IMR-90 (cell line): Measurements from ENCODE around the gene INPP5B. TPM values are rescaled to one million over a fixed set of nuclear protein-coding genes. Genes with fewer than 3 reads are reported as not detected.

ENCODE experiments used
- ATAC-seq: fragments of 200-7000 bp; cut with Tn5 transposase; 2 replicates; pipeline ENCODE4 v1.9.1; 2020; ENCODE audit warnings: low read depth, mild to moderate bottlenecking, moderate library complexity
- BruUV-seq: library from RNA; stranded (reverse); fragments of 400-500 nt; replicated peaks from 2 replicates; lab custom pipeline; 2021; lab: Mats Ljungman, UMichigan
- CTCF ChIA-PET: fragments of 300-600 bp; formaldehyde crosslinking; extraction: SDS; loops from one replicate; lab custom pipeline; 2021; ENCODE audit warnings: antibody characterized with exemption; lab: Yijun Ruan, JAX
- POLR2A ChIA-PET: fragments of 300-600 bp; sonication (Branson Sonifier 250); formaldehyde crosslinking; loops from one replicate; lab custom pipeline; 2022; ENCODE audit warnings: antibody characterized with exemption; ENCODE audit not compliant: unreplicated experiment; lab: Charles Lee
- DNase-seq: peaks from one replicate; pipeline ENCODE4 v3.0.0; 2013
- H2AFZ ChIP-seq: replicated peaks from 2 replicates; pipeline ENCODE3; 2013; ENCODE audit warnings: low read length, mild to moderate bottlenecking; ENCODE audit not compliant: poor library complexity
- H2AK5ac ChIP-seq: 2 replicates; pipeline ENCODE4 v1.6.1; 2013; ENCODE audit warnings: low read depth, low read length, inconsistent platforms
- H2AK9ac ChIP-seq: replicated peaks from 2 replicates; pipeline ENCODE3; 2013; ENCODE audit warnings: mild to moderate bottlenecking, low read depth, low read length, moderate library complexity; ENCODE audit not compliant: poor library complexity
- H2BK120ac ChIP-seq: 2 replicates; pipeline ENCODE4 v1.6.1; 2013; ENCODE audit warnings: low read depth, low read length, inconsistent platforms
- H2BK15ac ChIP-seq: 3 replicates; pipeline ENCODE4 v1.6.1; 2013; ENCODE audit warnings: low read depth, low read length, inconsistent platforms
- H2BK20ac ChIP-seq: 2 replicates; pipeline ENCODE4 v1.6.1; 2013; ENCODE audit warnings: low read depth, mild to moderate bottlenecking, inconsistent platforms, low read length, moderate library complexity
- H2BK5ac ChIP-seq: 2 replicates; pipeline ENCODE4 v1.6.1; 2013; ENCODE audit warnings: mild to moderate bottlenecking, low read depth, low read length, inconsistent platforms; ENCODE audit not compliant: poor library complexity, severe bottlenecking
- H3K14ac ChIP-seq: replicated peaks from 2 replicates; pipeline ENCODE4 v1.6.1; 2013; ENCODE audit warnings: low read depth, low read length, inconsistent platforms
- H3K18ac ChIP-seq: 2 replicates; pipeline ENCODE4 v1.6.1; 2013; ENCODE audit warnings: low read depth, low read length, control low read depth
- H3K23ac ChIP-seq: 2 replicates; pipeline ENCODE4 v1.6.1; 2013; ENCODE audit warnings: low read depth, low read length, inconsistent platforms
- H3K27ac ChIP-seq: 2 replicates; pipeline ENCODE4 v1.5.1; 2013; ENCODE audit warnings: mild to moderate bottlenecking, control low read depth, low read length; ENCODE audit not compliant: insufficient read depth
- H3K27me3 ChIP-seq: 2 replicates; pipeline ENCODE4 v1.6.1; 2013; ENCODE audit warnings: low read length; ENCODE audit not compliant: control insufficient read depth, insufficient read depth
- H3K36me3 ChIP-seq: 2 replicates; pipeline ENCODE4 v1.6.1; 2013; ENCODE audit warnings: low read length, mixed read lengths; ENCODE audit not compliant: control insufficient read depth, insufficient read depth
- H3K4ac ChIP-seq: 2 replicates; pipeline ENCODE4 v1.6.1; 2013; ENCODE audit warnings: low read depth, low read length, inconsistent platforms
- H3K4me1 ChIP-seq: 2 replicates; pipeline ENCODE4 v1.6.1; 2013; ENCODE audit warnings: low read length, mixed read lengths; ENCODE audit not compliant: control insufficient read depth, insufficient read depth
- H3K4me2 ChIP-seq: 2 replicates; pipeline ENCODE4 v1.6.1; 2013; ENCODE audit warnings: low read depth, mild to moderate bottlenecking, control low read depth, low read length, moderate library complexity
- H3K4me3 ChIP-seq: 2 replicates; pipeline ENCODE4 v1.5.1; 2013; ENCODE audit warnings: low read depth, mild to moderate bottlenecking, control low read depth, low read length, moderate library complexity; ENCODE audit not compliant: insufficient read depth
- H3K56ac ChIP-seq: 2 replicates; pipeline ENCODE4 v1.6.1; 2013; ENCODE audit warnings: low read length, inconsistent platforms; ENCODE audit not compliant: insufficient read depth; ENCODE audit errors: extremely low read depth
- H3K79me1 ChIP-seq, 2 experiments: 2 replicates each; pipeline ENCODE4 v1.6.1; 2013; ENCODE audit warnings: low read length in 2 of 2, inconsistent platforms in 1 of 2, low read depth in 1 of 2
- H3K9ac ChIP-seq: 2 replicates; pipeline ENCODE4 v1.6.1; 2013; ENCODE audit warnings: low read depth, low read length, control low read depth
- H3K9me1 ChIP-seq: 2 replicates; pipeline ENCODE4 v1.6.1; 2013; ENCODE audit warnings: low read length, inconsistent platforms; ENCODE audit not compliant: insufficient read depth
- H3K9me3 ChIP-seq: 2 replicates; pipeline ENCODE4 v1.6.1; 2013; ENCODE audit warnings: low read length; ENCODE audit not compliant: control insufficient read depth, insufficient read depth
- H4K20me1 ChIP-seq: 2 replicates; pipeline ENCODE4 v1.6.1; 2013; ENCODE audit warnings: low read length, inconsistent platforms; ENCODE audit not compliant: insufficient read depth
- H4K5ac ChIP-seq: 2 replicates; pipeline ENCODE4 v1.6.1; 2013; ENCODE audit warnings: mild to moderate bottlenecking, low read depth, low read length, control low read depth
- H4K8ac ChIP-seq, 2 experiments: 2 replicates each; pipeline ENCODE4 v1.6.1; 2013; ENCODE audit warnings: low read depth in 2 of 2, low read length in 2 of 2, control low read depth in 1 of 2, inconsistent platforms in 1 of 2
- H4K91ac ChIP-seq: 2 replicates; pipeline ENCODE4 v1.6.1; 2013; ENCODE audit warnings: low read depth, low read length, inconsistent platforms; ENCODE audit not compliant: insufficient read depth
- BHLHE40 ChIP-seq: fragments of 150-350 bp; IDR thresholded peaks from 2 replicates; pipeline ENCODE4 v1.6.1; 2016; ENCODE audit warnings: mild to moderate bottlenecking, low read depth, low read length
- CEBPB ChIP-seq: IDR thresholded peaks from 2 replicates; pipeline ENCODE4 v1.6.1; 2012; ENCODE audit warnings: low read depth, low read length, improper control_type of control experiment
- CHD1 ChIP-seq: IDR thresholded peaks from 2 replicates; pipeline ENCODE4 v1.6.1; 2012; ENCODE audit warnings: low read depth, low read length, improper control_type of control experiment
- FOS ChIP-seq: fragments of 150-350 bp; IDR thresholded peaks from 2 replicates; pipeline ENCODE4 v1.6.1; 2016; ENCODE audit warnings: low read depth, low read length
- MAFK ChIP-seq: IDR thresholded peaks from 2 replicates; pipeline ENCODE4 v1.6.1; 2012; ENCODE audit warnings: low read depth, low read length, improper control_type of control experiment
- MAZ ChIP-seq: IDR thresholded peaks from 2 replicates; pipeline ENCODE4 v1.6.1; 2012; ENCODE audit warnings: low read depth, mild to moderate bottlenecking, low read length, improper control_type of control experiment, moderate library complexity, borderline replicate concordance
- MXI1 ChIP-seq: IDR thresholded peaks from 2 replicates; pipeline ENCODE4 v1.6.1; 2012; ENCODE audit warnings: low read depth, mild to moderate bottlenecking, low read length, moderate library complexity, borderline replicate concordance
- NFE2L2 ChIP-seq: fragments of 150-350 bp; IDR thresholded peaks from 2 replicates; pipeline ENCODE4 v1.6.1; 2016; ENCODE audit warnings: low read depth, mild to moderate bottlenecking, low read length
- POLR2A ChIP-seq: IDR thresholded peaks from 2 replicates; pipeline ENCODE4 v1.6.1; 2012; ENCODE audit warnings: mild to moderate bottlenecking, low read depth, low read length
- RAD21 ChIP-seq: IDR thresholded peaks from 2 replicates; pipeline ENCODE4 v1.6.1; 2012; ENCODE audit warnings: low read length, improper control_type of control experiment
- RCOR1 ChIP-seq: IDR thresholded peaks from 2 replicates; pipeline ENCODE4 v1.6.1; 2012; ENCODE audit warnings: mild to moderate bottlenecking, low read length, improper control_type of control experiment; ENCODE audit not compliant: insufficient replicate concordance
- RFX5 ChIP-seq: IDR thresholded peaks from 2 replicates; pipeline ENCODE4 v1.8.0; 2012; ENCODE audit warnings: low read depth, mild to moderate bottlenecking, low read length, moderate library complexity
- SMC3 ChIP-seq: fragments of 150-350 bp; IDR thresholded peaks from 2 replicates; pipeline ENCODE4 v1.6.1; 2016; ENCODE audit warnings: low read depth, mild to moderate bottlenecking, antibody characterized with exemption, low read length, moderate library complexity
- WGBS, 2 experiments: methylation state at CpG; one replicate each; pipeline versions ENCODE4 v1.1.5 to v1.1.7; 2013; ENCODE audit warnings: missing lambda C conversion rate in 2 of 2; ENCODE audit not compliant: insufficient read length in 1 of 2; ENCODE audit errors: extremely low coverage in 2 of 2; 5-methylcytosine and 5-hydroxymethylcytosine counted together
- dilution Hi-C: fragments of 300-500 bp; cut with HindIII; formaldehyde crosslinking; loops from one replicate; pipeline ENCODE4 v1.14.3; 2018; ENCODE audit warnings: low sequenced_read_pairs; ENCODE audit not compliant: unreplicated experiment
- in situ Hi-C: fragments of 300-500 bp; cut with MboI; formaldehyde crosslinking; loops from 3 replicates; pipeline ENCODE4 v1.14.3; 2019; ENCODE audit warnings: low sequenced_read_pairs, inconsistent platforms, mixed read lengths
- intact Hi-C: fragments of 100-400 bp; cut with micrococcal nuclease; formaldehyde crosslinking; loops from 2 replicates; pipeline ENCODE4 v1.10.0; 2022
- polyA plus RNA-seq, 3 experiments: library from polyadenylated mRNA; depleted of rRNA; stranded (reverse); fragments of >200 nt; gene quantifications; 2 replicates each; pipeline ENCODE4 v1.2.3, GENCODE V29; 2012; ENCODE audit warnings: low replicate concordance in 1 of 3
- total RNA-seq: library from RNA; depleted of rRNA; stranded (reverse); fragments of >200 nt; gene quantifications from 2 replicates; pipeline ENCODE4 v1.2.3, GENCODE V29; 2012
- TF ChIP-seq, protein P1 (sequence below): fragments of 150-350 bp; IDR thresholded peaks from 2 replicates; pipeline ENCODE4 v1.6.1; 2016; ENCODE audit warnings: low read depth, mild to moderate bottlenecking, low read length, moderate library complexity, borderline replicate concordance
- TF ChIP-seq, protein P2 (sequence below): conservative IDR thresholded peaks from 2 replicates; pipeline ENCODE4 v1.5.1; 2012; ENCODE audit warnings: mild to moderate bottlenecking, low read depth, low read length, improper control_type of control experiment
- TF ChIP-seq, protein P3 (sequence below): fragments of 150-350 bp; IDR thresholded peaks from 2 replicates; pipeline ENCODE4 v1.6.1; 2017; ENCODE audit warnings: mild to moderate bottlenecking, antibody characterized with exemption, low read length, low read depth

The INPP5B gene
- total and polyA plus RNA-seq, 2 of the 4 experiments (the other 2 are of a cell fraction), result 9.4 to 20.4 TPM

DNA sequence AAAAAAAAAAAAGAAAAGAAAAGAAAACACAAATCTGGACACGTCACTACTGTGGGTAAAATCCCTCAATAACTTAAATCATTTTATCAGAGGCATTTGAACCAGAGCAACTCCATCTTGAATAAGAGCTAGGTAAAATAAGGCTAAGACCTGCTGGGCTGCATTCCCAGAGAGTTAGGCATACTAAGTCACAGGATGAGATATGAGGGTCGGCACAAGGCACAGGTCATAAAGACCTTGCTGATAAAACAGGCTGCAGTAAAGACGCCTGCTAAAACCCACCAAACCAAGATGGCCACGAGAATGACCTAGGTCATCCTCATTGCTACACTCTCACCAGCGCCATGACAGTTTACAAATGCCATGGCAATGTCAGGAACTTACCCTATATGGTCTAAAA is 43.9 kb downstream of the INPP5B start:
- H3K27ac ChIP-seq, result no peak overlapping the region
- no peaks in the 10 kb centered on the region for H3K4me1 ChIP-seq
- H4K20me1 ChIP-seq, result no peaks in the 10 kb centered on the region; the same call in 1 of the 2 replicates
- no peak overlapping the region for H2AK9ac ChIP-seq
- no peak overlapping the region for H2BK20ac ChIP-seq
- H2AFZ ChIP-seq, result no peak overlapping the region
- no peaks in the 10 kb centered on the region for H3K27me3 ChIP-seq
- H3K9me3 ChIP-seq, result no peaks in the 10 kb centered on the region; the same call in 1 of the 2 replicates
- H2AK5ac ChIP-seq, result no peak overlapping the region
- no peak overlapping the region for H3K9ac ChIP-seq
- H3K4me3 ChIP-seq, result no peak overlapping the region
- H3K79me1 ChIP-seq, result peaks cover 3 to 7% of the 10 kb centered on the region in 2 experiments
- H4K8ac ChIP-seq, result no peak overlapping the region
- no peak overlapping the region for H4K91ac ChIP-seq
- no CpG with 5 or more reads among the region's 5 CpGs for WGBS, 2 experiments
- CTCF ChIA-PET, result no interaction called here
- TF ChIP-seq RAD21, result no peak
- TF ChIP-seq FOS, result no peak
- TF ChIP-seq POLR2A, result no peak
- TF ChIP-seq, protein P1, sequence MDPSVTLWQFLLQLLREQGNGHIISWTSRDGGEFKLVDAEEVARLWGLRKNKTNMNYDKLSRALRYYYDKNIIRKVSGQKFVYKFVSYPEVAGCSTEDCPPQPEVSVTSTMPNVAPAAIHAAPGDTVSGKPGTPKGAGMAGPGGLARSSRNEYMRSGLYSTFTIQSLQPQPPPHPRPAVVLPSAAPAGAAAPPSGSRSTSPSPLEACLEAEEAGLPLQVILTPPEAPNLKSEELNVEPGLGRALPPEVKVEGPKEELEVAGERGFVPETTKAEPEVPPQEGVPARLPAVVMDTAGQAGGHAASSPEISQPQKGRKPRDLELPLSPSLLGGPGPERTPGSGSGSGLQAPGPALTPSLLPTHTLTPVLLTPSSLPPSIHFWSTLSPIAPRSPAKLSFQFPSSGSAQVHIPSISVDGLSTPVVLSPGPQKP, result no peak
- TF ChIP-seq, protein P2, sequence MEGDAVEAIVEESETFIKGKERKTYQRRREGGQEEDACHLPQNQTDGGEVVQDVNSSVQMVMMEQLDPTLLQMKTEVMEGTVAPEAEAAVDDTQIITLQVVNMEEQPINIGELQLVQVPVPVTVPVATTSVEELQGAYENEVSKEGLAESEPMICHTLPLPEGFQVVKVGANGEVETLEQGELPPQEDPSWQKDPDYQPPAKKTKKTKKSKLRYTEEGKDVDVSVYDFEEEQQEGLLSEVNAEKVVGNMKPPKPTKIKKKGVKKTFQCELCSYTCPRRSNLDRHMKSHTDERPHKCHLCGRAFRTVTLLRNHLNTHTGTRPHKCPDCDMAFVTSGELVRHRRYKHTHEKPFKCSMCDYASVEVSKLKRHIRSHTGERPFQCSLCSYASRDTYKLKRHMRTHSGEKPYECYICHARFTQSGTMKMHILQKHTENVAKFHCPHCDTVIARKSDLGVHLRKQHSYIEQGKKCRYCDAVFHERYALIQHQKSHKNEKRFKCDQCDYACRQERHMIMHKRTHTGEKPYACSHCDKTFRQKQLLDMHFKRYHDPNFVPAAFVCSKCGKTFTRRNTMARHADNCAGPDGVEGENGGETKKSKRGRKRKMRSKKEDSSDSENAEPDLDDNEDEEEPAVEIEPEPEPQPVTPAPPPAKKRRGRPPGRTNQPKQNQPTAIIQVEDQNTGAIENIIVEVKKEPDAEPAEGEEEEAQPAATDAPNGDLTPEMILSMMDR, result no peak
- no peak for TF ChIP-seq MXI1
- no peak for TF ChIP-seq MAFK
- TF ChIP-seq CEBPB, result no peak
- TF ChIP-seq RFX5, result no peak
- no peak for TF ChIP-seq RCOR1
- TF ChIP-seq CHD1, result no peak
- TF ChIP-seq NFE2L2, result no peak
- no peak for TF ChIP-seq BHLHE40
- no peak for TF ChIP-seq MAZ
- no peak for TF ChIP-seq SMC3
- TF ChIP-seq, protein P3, sequence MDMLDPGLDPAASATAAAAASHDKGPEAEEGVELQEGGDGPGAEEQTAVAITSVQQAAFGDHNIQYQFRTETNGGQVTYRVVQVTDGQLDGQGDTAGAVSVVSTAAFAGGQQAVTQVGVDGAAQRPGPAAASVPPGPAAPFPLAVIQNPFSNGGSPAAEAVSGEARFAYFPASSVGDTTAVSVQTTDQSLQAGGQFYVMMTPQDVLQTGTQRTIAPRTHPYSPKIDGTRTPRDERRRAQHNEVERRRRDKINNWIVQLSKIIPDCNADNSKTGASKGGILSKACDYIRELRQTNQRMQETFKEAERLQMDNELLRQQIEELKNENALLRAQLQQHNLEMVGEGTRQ, result no peak
- H3K56ac ChIP-seq, result no peak overlapping the region
- ATAC-seq, result no peak
- H2BK15ac ChIP-seq, result no peak overlapping the region
- dilution Hi-C loops (no loop called here), in situ Hi-C loops (no loop called here), intact Hi-C loops (no loop called here)
- H3K4ac ChIP-seq, result no peak overlapping the region
- H3K23ac ChIP-seq, result no peak overlapping the region
- peaks cover 7% of the 10 kb centered on the region; the same call in 1 of the 2 replicates for H3K36me3 ChIP-seq
- BruUV-seq, result no TSS peak
- H3K14ac ChIP-seq, result no peak overlapping the region
- H4K5ac ChIP-seq, result no peak overlapping the region
- no peak for DNase-seq
- no peaks in the 10 kb centered on the region for H3K9me1 ChIP-seq
- no peak overlapping the region for H3K4me2 ChIP-seq
- H3K18ac ChIP-seq, result no peak overlapping the region
- H2BK120ac ChIP-seq, result no peak overlapping the region
- POLR2A ChIA-PET, result no interaction called here
- no peak overlapping the region for H2BK5ac ChIP-seq
